GM19397 (cell line): ENCODE measurements around the gene MYO15A.
A peak's percentile ranks its signal among the peaks of the same experiment; 100 is the strongest.

ENCODE experiments used
- ATAC-seq: cut with Tn5 transposase; IDR thresholded peaks from one replicate; pipeline ENCODE4 v1.9.1; 2021; ENCODE audit warnings: mild to moderate bottlenecking, moderate library complexity; ENCODE audit not compliant: unreplicated experiment

Gene MYO15A, protein sequence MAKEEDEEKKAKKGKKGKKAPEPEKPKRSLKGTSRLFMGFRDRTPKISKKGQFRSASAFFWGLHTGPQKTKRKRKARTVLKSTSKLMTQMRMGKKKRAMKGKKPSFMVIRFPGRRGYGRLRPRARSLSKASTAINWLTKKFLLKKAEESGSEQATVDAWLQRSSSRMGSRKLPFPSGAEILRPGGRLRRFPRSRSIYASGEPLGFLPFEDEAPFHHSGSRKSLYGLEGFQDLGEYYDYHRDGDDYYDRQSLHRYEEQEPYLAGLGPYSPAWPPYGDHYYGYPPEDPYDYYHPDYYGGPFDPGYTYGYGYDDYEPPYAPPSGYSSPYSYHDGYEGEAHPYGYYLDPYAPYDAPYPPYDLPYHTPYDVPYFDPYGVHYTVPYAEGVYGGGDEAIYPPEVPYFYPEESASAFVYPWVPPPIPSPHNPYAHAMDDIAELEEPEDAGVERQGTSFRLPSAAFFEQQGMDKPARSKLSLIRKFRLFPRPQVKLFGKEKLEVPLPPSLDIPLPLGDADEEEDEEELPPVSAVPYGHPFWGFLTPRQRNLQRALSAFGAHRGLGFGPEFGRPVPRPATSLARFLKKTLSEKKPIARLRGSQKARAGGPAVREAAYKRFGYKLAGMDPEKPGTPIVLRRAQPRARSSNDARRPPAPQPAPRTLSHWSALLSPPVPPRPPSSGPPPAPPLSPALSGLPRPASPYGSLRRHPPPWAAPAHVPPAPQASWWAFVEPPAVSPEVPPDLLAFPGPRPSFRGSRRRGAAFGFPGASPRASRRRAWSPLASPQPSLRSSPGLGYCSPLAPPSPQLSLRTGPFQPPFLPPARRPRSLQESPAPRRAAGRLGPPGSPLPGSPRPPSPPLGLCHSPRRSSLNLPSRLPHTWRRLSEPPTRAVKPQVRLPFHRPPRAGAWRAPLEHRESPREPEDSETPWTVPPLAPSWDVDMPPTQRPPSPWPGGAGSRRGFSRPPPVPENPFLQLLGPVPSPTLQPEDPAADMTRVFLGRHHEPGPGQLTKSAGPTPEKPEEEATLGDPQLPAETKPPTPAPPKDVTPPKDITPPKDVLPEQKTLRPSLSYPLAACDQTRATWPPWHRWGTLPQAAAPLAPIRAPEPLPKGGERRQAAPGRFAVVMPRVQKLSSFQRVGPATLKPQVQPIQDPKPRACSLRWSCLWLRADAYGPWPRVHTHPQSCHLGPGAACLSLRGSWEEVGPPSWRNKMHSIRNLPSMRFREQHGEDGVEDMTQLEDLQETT (N-terminal part only)

GRCh38 chr17:18108401-18109312 lies at the start of gene MYO15A:
Gene MYO15A, plus strand, starts transcription at chr17:18108756. Its CDS starts 10,045 bp downstream, at chr17:18118801.
- ATAC-seq = no peak

DNA sequence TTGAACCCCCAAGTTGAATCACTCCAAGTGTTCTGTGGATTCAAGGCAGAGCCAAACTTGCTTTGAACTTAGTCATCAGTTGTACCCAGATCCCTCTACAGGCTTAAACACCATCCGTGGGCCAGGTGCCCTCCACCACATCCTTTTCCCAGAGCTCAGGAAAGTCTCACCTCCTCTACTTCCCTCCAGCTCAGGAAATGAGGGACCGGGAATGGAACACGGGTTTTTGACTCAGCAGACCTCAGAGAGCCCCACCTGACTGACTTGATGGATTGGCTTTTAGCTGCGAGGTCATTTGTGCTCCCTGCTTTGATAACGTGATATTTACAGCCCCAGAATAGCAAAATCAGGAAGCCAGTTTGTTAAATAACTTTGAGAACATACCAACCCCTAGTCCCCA lies 49.3 kb upstream of the MYO15A start:
- no peak for ATAC-seq

- ATAC-seq = no peak
Observed at GRCh38 chr17:18064053-18064452, 44.5 kb upstream of the MYO15A start.

DNA sequence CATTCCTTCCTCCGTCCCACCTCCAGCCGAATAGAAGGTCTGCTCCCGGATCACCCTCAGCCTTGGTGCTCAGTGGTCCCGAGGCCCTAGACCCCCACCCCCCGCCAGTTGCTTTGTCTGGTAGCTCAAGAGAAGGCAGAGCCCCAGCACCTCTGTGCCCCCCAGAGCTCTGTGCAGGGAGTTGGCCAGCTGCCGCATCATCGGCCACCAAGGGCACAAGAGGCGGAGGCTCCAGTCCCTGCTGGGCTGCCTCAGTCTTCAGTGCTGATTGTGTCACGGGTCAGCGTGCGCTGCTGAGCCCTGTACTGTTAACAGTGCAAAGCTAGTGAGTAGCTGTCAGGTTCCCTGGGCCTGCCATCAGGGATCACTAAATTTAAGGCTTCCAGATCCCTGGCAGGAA lies 43.0 kb upstream of the MYO15A start:
- ATAC-seq = no peak

- no peak for ATAC-seq
Observed at GRCh38 chr17:18066866-18067265, 41.7 kb upstream of the MYO15A start.

- ATAC-seq = no peak
Observed at GRCh38 chr17:18069101-18069500, 39.5 kb upstream of the MYO15A start.

- ATAC-seq = no peak
Observed at GRCh38 chr17:18070861-18071340, 37.7 kb upstream of the MYO15A start.

DNA sequence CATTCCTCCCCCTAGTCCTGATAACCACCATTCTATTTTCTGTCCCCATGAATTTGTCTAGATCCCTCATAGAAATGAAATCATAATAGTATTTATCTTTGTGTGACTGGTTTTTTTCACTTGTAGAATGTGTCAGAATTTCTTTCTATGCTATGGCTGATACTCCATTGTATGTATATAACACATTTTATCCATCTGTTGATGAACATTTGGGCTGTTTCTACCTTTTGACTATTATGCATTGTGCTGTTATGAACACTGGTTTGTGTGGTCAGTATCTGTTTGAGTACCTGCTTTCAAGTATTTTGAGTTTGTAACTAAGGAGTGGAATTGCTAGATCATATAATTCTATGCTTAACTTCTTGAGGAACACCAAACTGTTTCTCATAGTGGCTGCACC lies 36.8 kb upstream of the MYO15A start:
- no peak for ATAC-seq

- ATAC-seq = no peak
Observed at GRCh38 chr17:18074566-18075272, 33.8 kb upstream of the MYO15A start.

GRCh38 chr17:18076936-18077335 lies 31.6 kb upstream of the MYO15A start:
- no peak for ATAC-seq

DNA sequence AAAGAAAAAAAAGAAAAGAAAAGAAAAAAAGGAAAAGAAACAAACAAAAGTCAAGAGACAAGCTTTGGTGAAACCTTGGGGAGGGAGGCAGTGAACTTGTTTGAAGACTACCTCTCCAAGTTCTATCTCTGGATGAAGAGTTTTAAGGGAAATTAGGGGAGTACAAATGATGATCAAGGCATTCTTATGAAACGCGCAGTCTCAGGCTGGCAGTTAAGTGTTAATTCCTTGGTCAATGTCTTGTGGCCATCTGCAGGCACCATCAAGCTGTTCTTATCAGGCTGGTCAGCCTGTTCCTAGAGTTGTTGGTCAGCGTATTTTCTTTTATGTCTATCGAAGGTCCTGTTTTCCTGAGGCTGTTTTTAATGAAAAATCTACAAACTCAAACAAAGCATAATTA lies 29.0 kb upstream of the MYO15A start:
- ATAC-seq = no peak

GRCh38 chr17:18084256-18084655 lies 24.3 kb upstream of the MYO15A start:
- no peak for ATAC-seq

GRCh38 chr17:18087610-18088491 lies 20.7 kb upstream of the MYO15A start, which contains the start of gene DRG2:
Gene DRG2, plus strand, starts transcription at chr17:18087948. Its CDS starts 76 bp downstream, at chr17:18088024.
- peak; percentile 87 for ATAC-seq

- ATAC-seq = no peak
Observed at GRCh38 chr17:18089613-18090012, 18.9 kb upstream of the MYO15A start.

DNA sequence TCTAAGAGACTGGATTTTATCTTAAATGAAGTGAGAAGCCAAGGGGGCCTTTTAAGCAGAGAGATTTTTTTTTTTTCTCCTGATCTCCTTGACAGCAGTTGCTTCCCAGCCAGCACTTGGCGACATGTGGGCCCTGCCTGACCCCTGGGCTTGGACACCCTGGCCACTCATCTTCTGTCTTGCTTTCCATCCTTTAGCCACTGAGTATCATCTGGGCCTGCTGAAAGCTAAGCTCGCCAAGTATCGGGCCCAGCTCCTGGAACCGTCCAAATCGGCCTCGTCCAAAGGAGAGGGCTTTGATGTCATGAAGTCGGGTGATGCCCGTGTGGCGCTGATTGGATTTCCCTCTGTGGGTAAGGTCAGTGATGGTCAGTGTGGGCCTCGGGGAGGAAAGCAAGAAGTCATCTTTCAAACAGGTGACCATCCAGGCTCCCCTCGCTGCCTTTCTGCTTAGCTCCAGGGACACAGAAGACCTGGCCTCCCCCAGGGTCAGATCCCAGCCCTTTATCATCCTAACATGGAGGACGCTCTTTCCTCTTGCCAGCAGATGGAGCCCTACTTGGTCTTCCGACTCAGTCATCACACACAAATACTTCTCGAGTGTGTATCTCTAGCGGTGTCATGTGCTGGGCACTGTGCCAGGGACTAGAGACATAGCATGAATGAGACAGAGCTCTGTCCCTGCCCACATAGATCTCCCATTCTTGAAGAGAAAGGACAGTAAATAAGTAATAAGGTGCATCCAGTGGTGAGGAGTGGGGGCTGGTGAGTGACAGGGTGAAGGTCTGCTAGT lies 14.7 kb upstream of the MYO15A start:
- no peak for ATAC-seq

GRCh38 chr17:18094409-18094807 lies 14.1 kb upstream of the MYO15A start:
- ATAC-seq = no peak

DNA sequence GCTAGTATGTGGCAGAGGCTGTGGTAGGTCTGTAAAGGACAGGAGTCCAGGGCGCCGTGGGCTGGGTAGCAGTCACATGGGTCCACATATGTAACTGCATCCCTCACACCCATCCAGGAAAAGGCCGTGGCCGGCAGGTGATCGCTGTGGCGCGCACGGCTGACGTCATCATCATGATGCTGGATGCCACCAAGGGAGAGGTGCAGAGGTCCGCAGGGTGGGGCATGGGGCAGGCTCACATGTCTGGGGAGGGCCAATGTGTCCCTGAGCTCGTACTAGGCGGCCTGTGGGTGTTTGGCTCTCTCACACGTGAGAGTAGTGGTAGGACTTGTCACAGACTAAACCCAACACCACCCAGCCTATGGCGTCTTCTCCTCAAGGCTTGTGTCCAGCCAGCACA lies 9.0 kb upstream of the MYO15A start:
- ATAC-seq = no peak
